ENCODE results near the gene ING2. TPM values are rescaled to one million over a fixed set of nuclear protein-coding genes. Genes with fewer than 3 reads are reported as not detected.
A peak's percentile ranks its signal among the peaks of the same experiment; 100 is the strongest.

The ING2 gene
- total and polyA plus RNA-seq, 2 of the 8 experiments (the other 6 are each of a cell fraction or from before 2014, with no cell fraction given), result 5.1 to 16.1 TPM

DNA sequence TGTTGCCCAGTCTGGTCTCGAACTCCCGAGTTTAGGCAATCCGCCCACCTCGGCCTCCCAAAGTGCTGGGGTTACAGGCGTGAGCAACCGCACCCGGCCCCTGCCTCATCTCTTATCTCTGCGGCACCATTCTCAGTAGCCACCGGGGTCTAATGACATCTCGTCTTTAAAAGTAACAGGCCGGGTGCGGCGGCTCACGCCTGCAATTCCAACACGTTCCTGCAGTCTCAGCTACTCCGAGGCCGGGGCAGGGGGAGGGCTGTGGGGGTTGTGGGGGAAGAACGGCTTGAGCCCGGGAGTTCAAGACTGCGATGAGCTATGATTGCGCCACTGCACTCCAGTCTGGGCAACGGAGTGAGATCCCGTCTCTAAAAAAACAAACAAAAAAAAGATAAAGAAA, 28.8 kb downstream of the ING2 start:
- no peak overlapping the region for H3K18ac ChIP-seq (ENCODE audit: extremely low read depth, low read length)
- H4K20me1 ChIP-seq (replicated peaks in 1 of 2; ENCODE audit: control insufficient read depth in 1 of 2, insufficient read depth in 2 of 2, low read length in 2 of 2), result no peaks in the 10 kb centered on the region
- ChIA-PET CTCF (ENCODE audit: partially characterized antibody) (interaction anchor here (0.9 to 1.4 kb wide), 4 partner anchors 19 to 80 kb away, joined by 3 to 4 read pairs (median 3); no protein-coding TSS in a partner anchor), POLR2A (ENCODE audit: partially characterized antibody) (interaction anchor here (1.4 to 2.8 kb wide), 2 partner anchors 9 to 28 kb away, joined by 4 to 10 read pairs; partner anchors contain the start of gene ING2)
- no peak overlapping the region for H4K5ac ChIP-seq (ENCODE audit: insufficient read length, low read depth, low read length)
- no peak overlapping the region for H3K56ac ChIP-seq (replicated peaks; ENCODE audit: insufficient read length, low read depth, low read length)
- no peak overlapping the region for H2BK12ac ChIP-seq (ENCODE audit: low read depth, low read length)
- no peak overlapping the region for H2AFZ ChIP-seq (ENCODE audit: low read length)
- WGBS, 2 experiments (ENCODE audit: extremely low coverage in 1 of 2, insufficient coverage in 1 of 2, insufficient read length in 1 of 2, insufficient replicate concordance in 2 of 2, low coverage in 1 of 2, low lambda C conversion rate in 2 of 2, missing lambda C conversion rate in 1 of 2), result 80% methylated on average over 18 of the region's 23 CpGs; no CpG with 5 or more reads in 1 of the 2 experiments
- H3K4me3 ChIP-seq (ENCODE audit: extremely low read depth in 1 of 4, insufficient read depth in 2 of 4, low read depth in 3 of 4, low read length in 4 of 4), result no peak overlapping the region
- H2BK20ac ChIP-seq (ENCODE audit: low read length), result no peak overlapping the region
- H3K23ac ChIP-seq (ENCODE audit: insufficient read length), result no peak overlapping the region
- no peak overlapping the region for H4K8ac ChIP-seq (ENCODE audit: extremely low read depth, insufficient read depth, low read length)
- H3K79me2 ChIP-seq (ENCODE audit: control insufficient read depth in 1 of 2, insufficient read depth in 2 of 2, low read length in 2 of 2), result no peaks in the 10 kb centered on the region
- no peak overlapping the region for H2BK5ac ChIP-seq (ENCODE audit: low read depth, low read length)
- TF ChIP-seq RAD21 (IDR thresholded peaks at IDR 0.05 in 1 of 2, conservative IDR thresholded peaks at IDR 0.05 in 1 of 2; ENCODE audit: low read depth in 2 of 2, low read length in 2 of 2), result peak in 1 of 2 experiments; percentile 18; a peak in 1 of 4 replicates
- no peak for TF ChIP-seq FOSL1 (IDR thresholded peaks at IDR 0.05; ENCODE audit: insufficient read depth, low read depth, low read length)
- TF ChIP-seq, protein P1, sequence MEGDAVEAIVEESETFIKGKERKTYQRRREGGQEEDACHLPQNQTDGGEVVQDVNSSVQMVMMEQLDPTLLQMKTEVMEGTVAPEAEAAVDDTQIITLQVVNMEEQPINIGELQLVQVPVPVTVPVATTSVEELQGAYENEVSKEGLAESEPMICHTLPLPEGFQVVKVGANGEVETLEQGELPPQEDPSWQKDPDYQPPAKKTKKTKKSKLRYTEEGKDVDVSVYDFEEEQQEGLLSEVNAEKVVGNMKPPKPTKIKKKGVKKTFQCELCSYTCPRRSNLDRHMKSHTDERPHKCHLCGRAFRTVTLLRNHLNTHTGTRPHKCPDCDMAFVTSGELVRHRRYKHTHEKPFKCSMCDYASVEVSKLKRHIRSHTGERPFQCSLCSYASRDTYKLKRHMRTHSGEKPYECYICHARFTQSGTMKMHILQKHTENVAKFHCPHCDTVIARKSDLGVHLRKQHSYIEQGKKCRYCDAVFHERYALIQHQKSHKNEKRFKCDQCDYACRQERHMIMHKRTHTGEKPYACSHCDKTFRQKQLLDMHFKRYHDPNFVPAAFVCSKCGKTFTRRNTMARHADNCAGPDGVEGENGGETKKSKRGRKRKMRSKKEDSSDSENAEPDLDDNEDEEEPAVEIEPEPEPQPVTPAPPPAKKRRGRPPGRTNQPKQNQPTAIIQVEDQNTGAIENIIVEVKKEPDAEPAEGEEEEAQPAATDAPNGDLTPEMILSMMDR (IDR thresholded peaks at IDR 0.05; ENCODE audit: control extremely low read depth in 1 of 3, insufficient read depth in 1 of 3, low read depth in 1 of 3, low read length in 3 of 3), result peak in 2 of 3 experiments; percentile 10 to 25; a peak in 2 of 4 replicates
- no peak overlapping the region for H2AK5ac ChIP-seq (ENCODE audit: low read depth, low read length)
- no peak overlapping the region for H3K4me2 ChIP-seq (ENCODE audit: insufficient read depth in 1 of 2, low read depth in 2 of 2, low read length in 2 of 2)
- no peak overlapping the region for H3K27ac ChIP-seq (ENCODE audit: low read depth, low read length)
- DNase-seq (ENCODE audit: low read depth in 1 of 2, low spot score in 2 of 2) (peak in 1 of 2 experiments; percentile 10), FAIRE-seq (no peak)
- H2BK15ac ChIP-seq (ENCODE audit: low read length), result no peak overlapping the region
- H3K9ac ChIP-seq (replicated peaks in 1 of 4; ENCODE audit: extremely low read depth in 1 of 4, low read depth in 3 of 4, low read length in 3 of 4), result no peak overlapping the region
- no peaks in the 10 kb centered on the region for H3K9me3 ChIP-seq (ENCODE audit: insufficient read depth in 2 of 2, low read depth in 1 of 2, low read length in 1 of 2)
- H3K4ac ChIP-seq (replicated peaks; ENCODE audit: insufficient read length, low read depth, low read length), result no peak overlapping the region
- H2BK120ac ChIP-seq (replicated peaks; ENCODE audit: low read depth, low read length), result no peak overlapping the region
- no peak overlapping the region for H4K91ac ChIP-seq (replicated peaks; ENCODE audit: insufficient read length, low read length)
- no peaks in the 10 kb centered on the region; a peak in 1 of 7 replicates for H3K27me3 ChIP-seq (replicated peaks in 1 of 4; ENCODE audit: control insufficient read depth in 3 of 4, extremely low read depth in 1 of 4, insufficient read depth in 3 of 4, low read length in 3 of 4)
- H3K79me1 ChIP-seq (ENCODE audit: low read depth, low read length), result no peaks in the 10 kb centered on the region
- H3K4me1 ChIP-seq (replicated peaks in 1 of 4; ENCODE audit: control insufficient read depth in 3 of 4, insufficient read depth in 4 of 4, low read length in 3 of 4), result peaks cover 0 to 4% (median 1%) of the 10 kb centered on the region in 4 experiments; a peak in 3 of 7 replicates
- H3K36me3 ChIP-seq (ENCODE audit: control insufficient read depth in 2 of 4, insufficient read depth in 4 of 4, low read length in 3 of 4), result no peaks in the 10 kb centered on the region
- no peaks in the 10 kb centered on the region; the same call in 1 of the 2 replicates for H3K23me2 ChIP-seq (ENCODE audit: low read depth, low read length)
- no peak overlapping the region for H3K14ac ChIP-seq (ENCODE audit: insufficient read length)

Data from H1 (cell line).